AG04449 (cell line): ENCODE results near the gene SLC5A9.

Source experiments
- CTCF ChIA-PET: fragments of 350-600 bp; formaldehyde crosslinking; extraction: SDS; loops from one replicate; lab custom pipeline; 2021; ENCODE audit warnings: antibody characterized with exemption; lab: Yijun Ruan, JAX
- POLR2A ChIA-PET: fragments of 400-600, 350-600 bp; formaldehyde crosslinking; extraction: SDS; loops from one replicate; lab custom pipeline; 2020; ENCODE audit warnings: antibody characterized with exemption, inconsistent platforms; lab: Yijun Ruan, JAX
- DNase-seq: peaks from one replicate; pipeline ENCODE4 v3.0.0-alpha.2; 2010; ENCODE audit warnings: low read depth, low spot score
- H3K4me3 ChIP-seq: 2 replicates; pipeline ENCODE4 v1.5.1; 2011; ENCODE audit warnings: low read depth, mild to moderate bottlenecking, control low read depth, low read length
- CTCF ChIP-seq: IDR thresholded peaks from one replicate; pipeline ENCODE4 v1.5.1; 2011; ENCODE audit warnings: mild to moderate bottlenecking, moderate library complexity, low read length, control low read depth, inconsistent platforms; ENCODE audit not compliant: insufficient read depth; ENCODE audit errors: missing control alignments

Gene SLC5A9

GRCh38 chr1:48216313-48216712, 6.2 kb upstream of the SLC5A9 start:
- CTCF ChIA-PET, result interaction anchor here (0.9 to 2.4 kb wide), 2 partner anchors 13 to 107 kb away, joined by 3 to 13 read pairs; no protein-coding TSS in a partner anchor
- no peak overlapping the region for H3K4me3 ChIP-seq
- no peak for DNase-seq
- TF ChIP-seq CTCF, result no peak
- POLR2A ChIA-PET, result no interaction called here

- H3K4me3 ChIP-seq, result no peak overlapping the region
- no peak for TF ChIP-seq CTCF
- POLR2A ChIA-PET, result no interaction called here
- CTCF ChIA-PET, result interaction anchor here (2.4 kb wide), 1 partner anchor 14 kb away, joined by 13 read pairs; no protein-coding TSS in a partner anchor
- DNase-seq, result no peak
These were observed 5.6 kb upstream of the SLC5A9 start for GRCh38 chr1:48216941-48217340.

- no peak for DNase-seq
- POLR2A ChIA-PET, result no interaction called here
- H3K4me3 ChIP-seq, result no peak overlapping the region
- TF ChIP-seq CTCF, result no peak
- CTCF ChIA-PET, result no interaction called here
These were observed 4.7 kb upstream of the SLC5A9 start for GRCh38 chr1:48217856-48218255.

- CTCF ChIA-PET, result interaction anchor here (1.3 kb wide), 1 partner anchor 18 kb away, joined by 3 read pairs; no protein-coding TSS in a partner anchor
- TF ChIP-seq CTCF, result no peak
- POLR2A ChIA-PET, result no interaction called here
- no peak overlapping the region for H3K4me3 ChIP-seq
- DNase-seq, result no peak
These were observed 2.7 kb upstream of the SLC5A9 start for GRCh38 chr1:48219803-48220202.

GRCh38 chr1:48221122-48221521, 1.4 kb upstream of the SLC5A9 start:
- H3K4me3 ChIP-seq, result no peak overlapping the region
- CTCF ChIA-PET, result no interaction called here

GRCh38 chr1:48221657-48222056, 859 bp upstream of the SLC5A9 start:
- H3K4me3 ChIP-seq, result no peak overlapping the region
- ChIA-PET CTCF (no interaction called here), POLR2A (no interaction called here)
- DNase-seq, result no peak
- TF ChIP-seq CTCF, result no peak

More at GRCh38 chr1:48221122-48221521, 1.4 kb upstream of the SLC5A9 start:
- DNase-seq, result no peak
- TF ChIP-seq CTCF, result no peak
- POLR2A ChIA-PET, result no interaction called here
